ENCODE results near the gene IL1RAP.

The IL1RAP gene

DNA sequence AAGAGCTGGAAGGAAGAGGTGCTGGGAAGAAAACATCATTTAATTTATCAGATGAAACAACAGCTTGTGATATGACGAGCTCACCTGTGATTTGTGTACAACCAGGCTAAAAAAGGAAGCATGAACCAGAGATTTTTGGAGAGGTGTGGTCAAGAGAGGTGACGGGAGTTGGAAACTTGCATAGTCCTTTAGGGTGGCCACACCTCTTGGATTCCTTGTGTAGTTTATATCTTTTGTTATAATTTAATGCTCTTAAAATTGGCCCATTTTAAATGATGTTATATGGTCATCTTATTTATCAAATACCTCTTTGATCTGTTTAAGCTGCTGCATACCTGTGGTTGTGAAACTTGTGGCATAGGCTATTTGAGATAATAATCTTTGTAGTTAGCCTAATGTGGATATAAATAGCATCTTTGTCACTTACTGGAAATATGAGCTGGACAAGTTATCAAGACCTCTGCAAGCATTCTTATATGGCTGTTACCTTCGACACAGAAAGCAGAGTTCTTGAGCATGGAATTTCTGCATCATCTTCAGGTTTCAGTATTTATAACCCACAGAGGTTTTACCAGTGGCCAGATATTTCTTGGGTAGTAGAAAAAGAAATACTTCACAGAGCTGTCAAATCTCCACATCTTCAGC is 49.1 kb downstream of the IL1RAP start:
- DNase-seq (ENCODE audit: low read depth), result no peak
- TF ChIP-seq, protein P1, sequence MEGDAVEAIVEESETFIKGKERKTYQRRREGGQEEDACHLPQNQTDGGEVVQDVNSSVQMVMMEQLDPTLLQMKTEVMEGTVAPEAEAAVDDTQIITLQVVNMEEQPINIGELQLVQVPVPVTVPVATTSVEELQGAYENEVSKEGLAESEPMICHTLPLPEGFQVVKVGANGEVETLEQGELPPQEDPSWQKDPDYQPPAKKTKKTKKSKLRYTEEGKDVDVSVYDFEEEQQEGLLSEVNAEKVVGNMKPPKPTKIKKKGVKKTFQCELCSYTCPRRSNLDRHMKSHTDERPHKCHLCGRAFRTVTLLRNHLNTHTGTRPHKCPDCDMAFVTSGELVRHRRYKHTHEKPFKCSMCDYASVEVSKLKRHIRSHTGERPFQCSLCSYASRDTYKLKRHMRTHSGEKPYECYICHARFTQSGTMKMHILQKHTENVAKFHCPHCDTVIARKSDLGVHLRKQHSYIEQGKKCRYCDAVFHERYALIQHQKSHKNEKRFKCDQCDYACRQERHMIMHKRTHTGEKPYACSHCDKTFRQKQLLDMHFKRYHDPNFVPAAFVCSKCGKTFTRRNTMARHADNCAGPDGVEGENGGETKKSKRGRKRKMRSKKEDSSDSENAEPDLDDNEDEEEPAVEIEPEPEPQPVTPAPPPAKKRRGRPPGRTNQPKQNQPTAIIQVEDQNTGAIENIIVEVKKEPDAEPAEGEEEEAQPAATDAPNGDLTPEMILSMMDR (IDR thresholded peaks at IDR 0.05; ENCODE audit: low read depth, low read length, missing control alignments), result no peak
- in situ Hi-C loops (cut with HindIII; ENCODE audit: low sequenced_read_pairs), result no loop called here
- no peak overlapping the region for H3K4me3 ChIP-seq (ENCODE audit: low read depth, low read length)

DNA sequence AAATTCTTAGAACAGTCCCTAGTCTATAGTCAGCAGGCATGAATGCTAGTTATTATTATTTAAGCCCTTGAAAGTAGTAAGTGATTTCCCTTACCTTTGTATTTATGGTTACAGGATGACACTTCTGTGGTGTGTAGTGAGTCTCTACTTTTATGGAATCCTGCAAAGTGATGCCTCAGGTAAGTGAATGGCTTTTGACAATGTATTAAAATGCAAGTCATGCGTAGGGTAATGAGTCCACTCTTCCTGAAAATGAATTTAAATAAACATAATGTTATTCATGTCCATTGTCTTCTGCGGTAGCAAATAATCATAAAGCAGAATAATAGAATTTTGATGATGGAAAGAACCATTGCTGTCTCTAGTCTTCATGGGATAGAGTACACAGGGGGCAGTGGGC is 50.3 kb downstream of the IL1RAP start:
- TF ChIP-seq, protein P1 (IDR thresholded peaks at IDR 0.05; ENCODE audit: low read depth, low read length, missing control alignments), result no peak
- no peak overlapping the region for H3K4me3 ChIP-seq (ENCODE audit: low read depth, low read length)
- in situ Hi-C loops (cut with HindIII; ENCODE audit: low sequenced_read_pairs), result no loop called here
- DNase-seq (ENCODE audit: low read depth), result no peak

DNA sequence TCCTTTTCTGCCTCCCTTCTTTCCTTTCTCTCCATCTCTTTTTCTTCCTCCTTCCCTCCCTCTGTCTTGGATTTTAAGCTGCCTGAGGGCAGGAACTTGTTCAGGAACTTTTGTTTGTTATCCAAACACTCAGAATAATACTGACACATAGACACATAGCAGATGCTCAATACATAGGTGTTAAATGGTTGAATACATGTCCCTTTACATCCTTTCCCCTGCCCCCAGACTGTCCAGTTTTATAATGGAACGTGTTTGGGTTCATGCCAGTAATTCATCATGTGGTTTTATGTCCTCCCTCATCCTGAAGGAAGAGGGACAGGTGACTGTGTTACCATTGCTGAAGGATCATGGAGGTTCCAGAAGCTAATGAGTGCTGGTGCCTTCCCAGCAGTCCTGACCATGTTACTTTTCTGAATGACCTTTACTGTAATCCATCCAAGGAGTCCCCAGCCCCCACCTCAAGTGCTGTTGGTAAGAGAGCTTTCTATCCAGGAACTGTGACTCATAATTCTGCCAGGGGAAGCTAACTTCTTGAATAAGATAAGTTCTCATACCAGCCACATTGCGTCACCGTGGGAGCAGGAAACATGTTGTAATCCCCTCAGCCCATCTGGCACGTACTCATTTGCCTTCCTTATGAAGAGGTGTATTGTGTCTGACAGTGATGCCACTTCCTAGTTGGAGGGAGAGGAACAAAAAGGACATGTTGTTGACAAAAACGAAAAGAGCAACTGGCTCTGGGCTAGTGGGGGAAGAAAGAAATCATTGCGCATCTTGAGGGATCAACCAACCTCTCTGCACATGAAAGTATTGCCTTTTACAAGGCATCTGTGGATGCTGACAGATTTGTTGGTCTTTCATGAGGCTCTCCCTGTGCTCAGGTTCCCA is 52.4 kb downstream of the IL1RAP start:
- H3K4me3 ChIP-seq (ENCODE audit: low read depth, low read length), result no peak overlapping the region
- DNase-seq (ENCODE audit: low read depth), result peak; percentile 97
- TF ChIP-seq, protein P1 (IDR thresholded peaks at IDR 0.05; ENCODE audit: low read depth, low read length, missing control alignments), result no peak
- in situ Hi-C loops (cut with HindIII; ENCODE audit: low sequenced_read_pairs), result no loop called here

DNA sequence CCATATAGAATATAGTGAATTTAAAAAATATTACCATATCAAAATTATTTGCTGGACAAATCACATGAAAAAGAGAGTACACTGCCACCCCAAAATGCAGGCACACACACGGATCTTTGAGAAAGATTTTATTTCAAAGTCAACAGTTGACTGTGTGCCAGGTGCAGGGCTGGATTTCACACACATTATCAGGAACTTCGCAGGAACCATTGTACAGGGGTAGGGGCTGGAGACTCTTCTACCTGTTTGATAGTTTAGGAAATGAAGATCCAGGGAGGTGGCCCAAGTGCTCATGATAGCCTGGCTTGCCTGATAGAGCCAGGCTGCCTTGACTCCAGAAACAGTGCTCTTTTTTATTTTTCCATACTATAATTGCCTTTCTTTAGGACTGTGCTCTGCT is 54.2 kb downstream of the IL1RAP start:
- H3K4me3 ChIP-seq (ENCODE audit: low read depth, low read length), result no peak overlapping the region
- TF ChIP-seq, protein P1 (IDR thresholded peaks at IDR 0.05; ENCODE audit: low read depth, low read length, missing control alignments), result no peak
- DNase-seq (ENCODE audit: low read depth), result no peak
- in situ Hi-C loops (cut with HindIII; ENCODE audit: low sequenced_read_pairs), result no loop called here

DNA sequence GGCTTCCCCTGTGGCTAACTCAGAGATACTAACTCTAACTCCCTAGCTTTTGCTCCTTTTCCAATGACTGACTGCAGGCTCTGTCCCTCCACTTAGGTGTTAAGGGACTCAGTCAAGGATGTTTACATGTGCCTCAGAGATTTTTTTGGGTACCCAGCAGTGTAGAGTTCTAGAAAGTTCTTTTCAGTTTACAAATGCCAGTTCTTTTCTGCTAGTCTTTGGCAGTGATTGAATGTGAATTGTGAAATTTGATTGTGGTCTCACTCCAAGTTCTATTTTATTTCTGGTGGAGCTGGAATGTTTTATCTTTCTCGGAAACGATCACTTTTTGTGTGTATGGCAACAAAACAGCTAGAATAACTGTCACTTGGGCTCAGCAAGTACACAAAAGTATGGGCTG is 60.6 kb downstream of the IL1RAP start:
- no peak overlapping the region for H3K4me3 ChIP-seq (ENCODE audit: low read depth, low read length)
- DNase-seq (ENCODE audit: low read depth), result no peak
- TF ChIP-seq, protein P1 (IDR thresholded peaks at IDR 0.05; ENCODE audit: low read depth, low read length, missing control alignments), result no peak
- in situ Hi-C loops (cut with HindIII; ENCODE audit: low sequenced_read_pairs), result no loop called here

DNA sequence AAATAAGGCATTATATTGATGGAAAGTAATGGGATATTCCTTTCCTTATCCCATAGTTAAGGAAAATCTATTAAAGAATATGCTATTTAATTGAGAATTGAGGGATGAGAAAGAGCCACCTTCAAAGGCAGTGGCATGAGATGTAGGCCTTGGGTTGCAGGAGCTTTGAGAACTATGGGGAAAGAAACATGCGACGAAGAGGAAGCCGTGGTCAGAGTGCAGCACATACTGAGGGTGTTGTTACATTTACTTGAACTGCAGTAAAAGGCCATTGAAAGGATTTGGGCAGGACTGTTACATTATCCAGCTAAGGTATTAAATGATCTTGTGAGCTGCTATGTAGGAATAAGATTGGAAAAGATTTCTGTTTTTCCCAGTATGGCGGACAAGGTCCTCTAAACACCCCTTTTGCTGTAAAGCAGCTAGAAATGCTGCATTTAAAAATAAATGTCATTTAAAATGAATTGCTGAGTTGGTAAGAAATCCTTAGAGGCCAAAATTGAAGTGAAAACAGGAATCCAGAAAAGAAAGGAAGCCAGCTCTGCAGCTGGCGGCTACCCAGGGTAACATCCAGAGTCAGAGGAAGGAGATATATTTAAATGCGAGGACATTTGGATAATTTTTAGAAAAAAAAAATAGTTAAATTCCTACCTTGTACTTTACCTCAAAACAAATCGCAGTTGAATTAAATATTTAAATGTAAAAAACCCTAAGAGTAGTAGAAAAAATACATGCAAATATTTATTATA is 61.7 kb downstream of the IL1RAP start:
- in situ Hi-C loops (cut with HindIII; ENCODE audit: low sequenced_read_pairs), result no loop called here
- no peak overlapping the region for H3K4me3 ChIP-seq (ENCODE audit: low read depth, low read length)
- DNase-seq (ENCODE audit: low read depth), result no peak
- TF ChIP-seq, protein P1 (IDR thresholded peaks at IDR 0.05; ENCODE audit: low read depth, low read length, missing control alignments), result no peak

Data from astrocyte of the cerebellum (primary cell).